GM18499 (cell line): ENCODE results near the gene SULT4A1.

Source experiments
- ATAC-seq: cut with Tn5 transposase; IDR thresholded peaks from one replicate; pipeline ENCODE4 v1.9.1; 2021; ENCODE audit warnings: moderate number of reproducible peaks; ENCODE audit not compliant: insufficient read depth, unreplicated experiment

SULT4A1 gene

GRCh38 chr22:43867839-43868635 is 5.7 kb upstream of the SULT4A1 start:
- no peak for ATAC-seq

GRCh38 chr22:43862882-43863202 is 529 bp upstream of the SULT4A1 start:
- no peak for ATAC-seq

- ATAC-seq: no peak
These were observed 784 bp downstream of the SULT4A1 start for GRCh38 chr22:43861529-43861928.

- no peak for ATAC-seq
These were observed 1.5 kb downstream of the SULT4A1 start for GRCh38 chr22:43860831-43861230.

GRCh38 chr22:43860126-43860525 is 2.2 kb downstream of the SULT4A1 start:
- no peak for ATAC-seq

- no peak for ATAC-seq
These were observed 2.7 kb downstream of the SULT4A1 start for GRCh38 chr22:43859621-43860020.

GRCh38 chr22:43859176-43859575 is 3.1 kb downstream of the SULT4A1 start:
- ATAC-seq: no peak

GRCh38 chr22:43858156-43858895 is 4.0 kb downstream of the SULT4A1 start:
- ATAC-seq: no peak

GRCh38 chr22:43857367-43857766 is 4.9 kb downstream of the SULT4A1 start:
- no peak for ATAC-seq

- no peak for ATAC-seq
These were observed 6.9 kb downstream of the SULT4A1 start for GRCh38 chr22:43855431-43855830.

- ATAC-seq: no peak
These were observed 7.5 kb downstream of the SULT4A1 start for GRCh38 chr22:43854786-43855271.

GRCh38 chr22:43854121-43854785 is 8.1 kb downstream of the SULT4A1 start:
- no peak for ATAC-seq

GRCh38 chr22:43853328-43853931 is 8.9 kb downstream of the SULT4A1 start:
- ATAC-seq: no peak

GRCh38 chr22:43852573-43853327 is 9.6 kb downstream of the SULT4A1 start:
- ATAC-seq: no peak

- no peak for ATAC-seq
These were observed 10.4 kb downstream of the SULT4A1 start for GRCh38 chr22:43851979-43852307.

- ATAC-seq: no peak
These were observed 11.0 kb downstream of the SULT4A1 start for GRCh38 chr22:43851058-43851978.

- no peak for ATAC-seq
These were observed 11.8 kb downstream of the SULT4A1 start for GRCh38 chr22:43850529-43850928.

GRCh38 chr22:43849731-43850130 is 12.6 kb downstream of the SULT4A1 start:
- ATAC-seq: no peak
